Upper lobe of left lung (tissue), 6 donors: Measurements from ENCODE around the gene HMX3. TPM values are rescaled to one million over a fixed set of nuclear protein-coding genes. Genes with fewer than 3 reads are reported as not detected.

ENCODE experiments used
- ATAC-seq, 2 donors: fragments of 200-7000 bp; cut with Tn5 transposase; one replicate each; pipeline ENCODE4 v1.9.1; 2022; ENCODE audit warnings: mild to moderate bottlenecking in 2 of 2, moderate library complexity in 2 of 2; ENCODE audit not compliant: low FRiP score in 2 of 2
- DNase-seq, 2 donors: peaks; one replicate each; pipeline ENCODE4 v3.0.0-alpha.2; 2019 to 2020
- H3K27ac ChIP-seq, 4 donors: fragments of 200-600 bp; sonication (generic); one replicate each; pipeline ENCODE4 v1.5.1; 2016 to 2019
- H3K27me3 ChIP-seq, 4 donors: fragments of 200-600 bp; sonication (generic); one replicate each; pipeline ENCODE4 v1.5.1; 2017 to 2019
- H3K36me3 ChIP-seq, 4 donors: fragments of 200-600 bp; sonication (generic); one replicate each; pipeline ENCODE4 v1.5.1; 2016 to 2019
- H3K4me1 ChIP-seq, 4 donors: fragments of 200-600 bp; sonication (generic); one replicate each; pipeline ENCODE4 v1.5.1; 2018 to 2019
- H3K4me3 ChIP-seq, 4 donors: fragments of 200-600 bp; sonication (generic); one replicate each; pipeline ENCODE4 v1.5.1; 2017 to 2019; ENCODE audit warnings: mild to moderate bottlenecking in 2 of 4, moderate library complexity in 1 of 4
- H3K9me3 ChIP-seq, 4 donors: fragments of 200-600 bp; sonication (generic); one replicate each; pipeline ENCODE4 v1.5.1; 2018 to 2019
- EP300 ChIP-seq, 4 donors: sonication (generic); formaldehyde crosslinking; IDR thresholded peaks; one replicate each; pipeline ENCODE4 v1.5.1; 2017; ENCODE audit warnings: antibody characterized with exemption in 4 of 4, control low read depth in 2 of 4
- POLR2A ChIP-seq, 4 donors: fragments of 450-650 bp; IDR thresholded peaks; one replicate each; pipeline ENCODE4 v1.5.1; 2016 to 2017; ENCODE audit warnings: antibody characterized with exemption in 4 of 4, mild to moderate bottlenecking in 2 of 4
- POLR2AphosphoS5 ChIP-seq, 2 donors: sonication (generic); formaldehyde crosslinking; IDR thresholded peaks; one replicate each; pipeline ENCODE4 v1.5.1; 2017; ENCODE audit warnings: antibody characterized with exemption in 2 of 2
- WGBS, 2 donors: methylation state at CpG; one replicate each; pipeline ENCODE4 v1.1.5; 2017 to 2018; 5-methylcytosine and 5-hydroxymethylcytosine counted together
- total RNA-seq, 6 donors: library from RNA; depleted of rRNA in 4 of 6; stranded (reverse); fragments of >200 nt in 4 of 6; gene quantifications; one replicate each; pipeline versions ENCODE4 v1.1.0 to v1.2.1, GENCODE V29; 2016 to 2021
- TF ChIP-seq, protein P1 (sequence below), 6 experiments: fragments of 450-650 bp in 4 of 6; fragments of 200-600 bp in 2 of 6; sonication (generic) in 2 of 6; IDR thresholded peaks; one replicate each; pipeline ENCODE4 v1.5.1; 2016 to 2019; ENCODE audit warnings: antibody characterized with exemption in 6 of 6
- donor health status: DM: no; HTN: no; CAD: no; lungs with moderate emphysema.
- donor health status: DM: no; HTN: yes; CAD: no; lungs with severe emphysema.

HMX3 gene
- not detected for total RNA-seq

DNA sequence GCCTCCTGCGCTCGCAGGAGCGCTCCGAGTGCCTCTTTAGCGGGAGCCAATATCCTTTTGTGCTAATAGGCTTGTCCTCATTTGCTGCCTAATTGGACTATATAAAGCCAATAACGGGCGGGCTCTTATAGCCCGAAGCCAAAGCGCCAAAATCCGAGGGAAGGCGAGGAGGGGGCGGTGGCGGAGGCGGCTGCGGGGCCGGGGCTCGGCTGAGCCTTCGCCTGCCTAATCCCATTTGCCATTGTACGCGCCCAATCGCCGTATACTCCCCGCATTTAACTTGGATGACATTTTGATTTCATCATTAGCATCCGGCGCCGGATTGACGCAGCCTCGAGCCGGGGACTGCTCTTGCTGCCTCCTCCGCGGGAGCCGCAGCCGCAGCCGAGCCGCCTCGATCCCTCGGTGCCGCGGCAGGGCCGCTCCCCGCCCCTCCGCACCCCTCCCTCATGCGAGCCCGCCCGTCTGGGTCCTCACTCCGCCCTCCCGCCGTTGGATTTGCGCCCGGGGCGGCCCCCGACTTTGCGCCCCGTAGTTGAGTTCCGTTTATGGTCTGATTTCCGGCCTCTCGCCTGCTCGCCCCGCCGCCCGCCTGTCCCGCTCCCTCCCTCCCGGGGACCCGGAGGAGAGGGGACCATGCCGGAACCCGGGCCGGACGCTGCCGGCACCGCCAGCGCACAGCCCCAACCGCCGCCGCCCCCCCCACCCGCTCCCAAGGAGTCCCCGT is at the start of gene HMX3:
HMX3 (plus strand) TSS at position 556 of the 727 bp plus-strand sequence; CDS start at position 637, 81 bp downstream.
- peak in 1 of 2 donors; percentile 88 for DNase-seq
- no peak for TF ChIP-seq POLR2A (IDR thresholded peaks at IDR 0.05)
- TF ChIP-seq, protein P1, sequence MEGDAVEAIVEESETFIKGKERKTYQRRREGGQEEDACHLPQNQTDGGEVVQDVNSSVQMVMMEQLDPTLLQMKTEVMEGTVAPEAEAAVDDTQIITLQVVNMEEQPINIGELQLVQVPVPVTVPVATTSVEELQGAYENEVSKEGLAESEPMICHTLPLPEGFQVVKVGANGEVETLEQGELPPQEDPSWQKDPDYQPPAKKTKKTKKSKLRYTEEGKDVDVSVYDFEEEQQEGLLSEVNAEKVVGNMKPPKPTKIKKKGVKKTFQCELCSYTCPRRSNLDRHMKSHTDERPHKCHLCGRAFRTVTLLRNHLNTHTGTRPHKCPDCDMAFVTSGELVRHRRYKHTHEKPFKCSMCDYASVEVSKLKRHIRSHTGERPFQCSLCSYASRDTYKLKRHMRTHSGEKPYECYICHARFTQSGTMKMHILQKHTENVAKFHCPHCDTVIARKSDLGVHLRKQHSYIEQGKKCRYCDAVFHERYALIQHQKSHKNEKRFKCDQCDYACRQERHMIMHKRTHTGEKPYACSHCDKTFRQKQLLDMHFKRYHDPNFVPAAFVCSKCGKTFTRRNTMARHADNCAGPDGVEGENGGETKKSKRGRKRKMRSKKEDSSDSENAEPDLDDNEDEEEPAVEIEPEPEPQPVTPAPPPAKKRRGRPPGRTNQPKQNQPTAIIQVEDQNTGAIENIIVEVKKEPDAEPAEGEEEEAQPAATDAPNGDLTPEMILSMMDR (IDR thresholded peaks at IDR 0.05): no peak
- no peak for TF ChIP-seq POLR2AphosphoS5 (IDR thresholded peaks at IDR 0.05)
- no peak for TF ChIP-seq EP300 (IDR thresholded peaks at IDR 0.05)
- peak in 1 of 2 donors; percentile 6 for ATAC-seq
- Histone ChIP-seq H3K9me3 (no peaks in the 10 kb centered on the region), H3K27me3 (peaks cover 0 to 82% (median 60%) of the 10 kb centered on the region in 4 donors), H3K27ac (no peak within 1 kb of the TSS), H3K4me3 (peak within 1 kb of the TSS; percentile 24 to 50 (median 37)), H3K36me3 (no peaks in the 10 kb centered on the region), H3K4me1 (peaks cover 46 to 75% (median 63%) of the 10 kb centered on the region in 4 donors)
- WGBS, 2 donors: 1 to 2% methylated on average over 38 to 52 of the region's 76 CpGs

DNA sequence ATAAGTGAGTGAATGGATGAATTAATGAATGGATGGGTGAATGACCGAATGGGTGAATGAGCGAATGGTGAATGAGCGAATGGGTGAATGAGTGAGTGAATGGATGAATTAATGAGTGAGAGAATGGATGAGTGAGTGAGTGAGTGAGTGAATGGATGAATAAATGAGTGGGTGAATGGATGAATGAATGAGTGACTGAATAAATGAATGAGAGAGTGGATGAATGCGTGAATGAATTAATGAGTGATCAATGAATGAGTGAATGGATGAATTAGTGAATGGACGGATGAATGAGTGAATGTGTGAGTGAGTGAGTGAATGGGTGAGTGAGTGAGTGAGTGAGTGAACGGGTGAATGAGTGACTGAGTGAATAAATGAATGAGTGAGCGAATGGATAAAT is 49.5 kb upstream of the HMX3 start:
- Histone ChIP-seq H3K4me3 (no peak overlapping the region), H3K27me3 (no peaks in the 10 kb centered on the region), H3K4me1 (no peaks in the 10 kb centered on the region), H3K36me3 (no peaks in the 10 kb centered on the region), H3K27ac (no peak overlapping the region), H3K9me3 (no peaks in the 10 kb centered on the region)
- no peak for TF ChIP-seq POLR2A (IDR thresholded peaks at IDR 0.05)
- TF ChIP-seq, protein P1 (IDR thresholded peaks at IDR 0.05): no peak
- no peak for TF ChIP-seq EP300 (IDR thresholded peaks at IDR 0.05)
- no peak for TF ChIP-seq POLR2AphosphoS5 (IDR thresholded peaks at IDR 0.05)
- 79 to 88% methylated on average over 7 of the region's 7 CpGs for WGBS, 2 donors
- DNase-seq: no peak
- ATAC-seq: no peak

DNA sequence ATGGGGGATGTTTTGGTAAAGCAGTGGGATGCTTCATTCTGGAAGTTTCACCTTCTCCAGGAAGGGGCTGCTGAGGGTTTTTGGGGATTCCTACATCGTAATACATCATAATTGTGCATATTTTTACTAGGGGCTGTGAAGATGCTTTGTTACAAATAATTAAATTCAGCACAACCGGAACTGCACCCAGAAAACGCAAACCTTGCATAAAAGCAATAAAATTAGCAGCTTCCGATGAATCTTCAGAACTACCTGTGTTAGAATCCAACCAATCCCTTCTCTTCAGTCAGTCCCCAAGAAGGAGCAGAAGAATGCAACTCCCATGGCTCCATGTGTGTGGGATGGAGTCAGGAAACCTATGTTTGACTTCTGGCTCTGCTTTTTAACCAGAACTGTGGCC is 48.4 kb upstream of the HMX3 start:
- H3K9me3 ChIP-seq: no peaks in the 10 kb centered on the region
- TF ChIP-seq POLR2A (IDR thresholded peaks at IDR 0.05) (no peak), POLR2AphosphoS5 (IDR thresholded peaks at IDR 0.05) (no peak), EP300 (IDR thresholded peaks at IDR 0.05) (no peak)
- TF ChIP-seq, protein P1 (IDR thresholded peaks at IDR 0.05): no peak
- no peak overlapping the region for H3K4me3 ChIP-seq
- H3K27me3 ChIP-seq: no peaks in the 10 kb centered on the region
- H3K27ac ChIP-seq: no peak overlapping the region
- WGBS, 2 donors: 88 to 92% methylated on average over 4 of the region's 4 CpGs
- H3K4me1 ChIP-seq: no peaks in the 10 kb centered on the region
- H3K36me3 ChIP-seq: no peaks in the 10 kb centered on the region
- DNase-seq: no peak
- ATAC-seq: no peak

DNA sequence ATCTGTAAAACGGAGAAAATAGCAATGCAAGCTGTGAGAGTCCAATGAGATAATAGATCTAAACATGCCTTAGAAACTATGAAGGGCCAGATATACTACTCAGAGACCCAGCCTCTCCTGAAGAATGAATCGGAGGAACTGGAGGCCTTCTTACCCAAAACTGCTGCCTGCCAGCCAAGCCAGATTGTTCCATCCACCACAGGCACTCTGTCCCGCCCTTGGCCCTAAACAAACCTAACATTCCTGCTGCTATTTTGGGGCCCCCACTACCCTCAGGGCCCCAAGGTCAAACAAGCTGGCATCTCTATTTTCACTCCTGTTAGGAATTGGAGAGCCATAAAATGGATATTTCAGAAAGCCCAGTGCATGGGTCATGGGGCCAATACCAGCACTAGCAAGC is 48.0 kb upstream of the HMX3 start:
- TF ChIP-seq, protein P1 (IDR thresholded peaks at IDR 0.05): no peak
- no peak for TF ChIP-seq POLR2AphosphoS5 (IDR thresholded peaks at IDR 0.05)
- TF ChIP-seq EP300 (IDR thresholded peaks at IDR 0.05): no peak
- TF ChIP-seq POLR2A (IDR thresholded peaks at IDR 0.05): no peak

More for the DNA sequence above, 48.0 kb upstream of the HMX3 start:
- H3K4me1 ChIP-seq: no peaks in the 10 kb centered on the region
- H3K9me3 ChIP-seq: no peaks in the 10 kb centered on the region
- H3K36me3 ChIP-seq: no peaks in the 10 kb centered on the region
- ATAC-seq: no peak
- WGBS, 2 donors: 65 to 82% methylated on average over 3 of the region's 3 CpGs
- no peaks in the 10 kb centered on the region for H3K27me3 ChIP-seq
- no peak overlapping the region for H3K4me3 ChIP-seq
- no peak overlapping the region for H3K27ac ChIP-seq
- no peak for DNase-seq
